ENCODE data around the gene INHBC. TPM values are rescaled to one million over a fixed set of nuclear protein-coding genes. Genes with fewer than 3 reads are reported as not detected.
"Not testable (repeated sequence)": the region's sequence is repeated elsewhere in the genome, so short reads cannot be mapped to it uniquely, and the experiment has no call there.

The INHBC gene
- polyA plus RNA-seq, 4 donors = 0.11 to 0.26 (median 0.17) TPM

DNA sequence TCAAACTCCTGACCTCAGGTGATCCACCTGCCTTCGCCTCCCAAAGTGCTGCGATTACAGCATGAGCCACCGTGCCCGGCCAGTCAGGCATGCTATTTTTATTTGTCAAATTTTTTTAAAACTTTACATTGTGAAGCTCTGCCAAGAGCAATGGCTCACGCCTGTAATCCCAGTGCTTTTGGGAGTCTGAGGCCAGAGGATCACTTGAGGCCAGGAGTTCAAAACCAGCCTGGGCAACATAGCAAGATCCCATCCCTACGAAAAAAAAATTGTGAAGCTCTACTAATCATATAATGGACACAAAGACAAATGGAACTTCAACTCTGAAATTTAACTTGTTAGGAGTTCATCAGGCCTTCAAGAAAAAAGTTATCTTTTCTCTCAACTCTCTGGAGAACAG, 5.6 kb upstream of the INHBC start:
- DNase-seq (ENCODE audit: low read depth in 4 of 4, low spot score in 3 of 4) = no peak

- DNase-seq (ENCODE audit: low read depth in 4 of 4, low spot score in 3 of 4) = no peak
Measured at GRCh38 chr12:57429473-57430111, 5.0 kb upstream of the INHBC start.

- DNase-seq (ENCODE audit: low read depth in 4 of 4, low spot score in 3 of 4) = peak in 1 of 4 donors; percentile 20
Measured at GRCh38 chr12:57430112-57430930, 4.3 kb upstream of the INHBC start.

DNA sequence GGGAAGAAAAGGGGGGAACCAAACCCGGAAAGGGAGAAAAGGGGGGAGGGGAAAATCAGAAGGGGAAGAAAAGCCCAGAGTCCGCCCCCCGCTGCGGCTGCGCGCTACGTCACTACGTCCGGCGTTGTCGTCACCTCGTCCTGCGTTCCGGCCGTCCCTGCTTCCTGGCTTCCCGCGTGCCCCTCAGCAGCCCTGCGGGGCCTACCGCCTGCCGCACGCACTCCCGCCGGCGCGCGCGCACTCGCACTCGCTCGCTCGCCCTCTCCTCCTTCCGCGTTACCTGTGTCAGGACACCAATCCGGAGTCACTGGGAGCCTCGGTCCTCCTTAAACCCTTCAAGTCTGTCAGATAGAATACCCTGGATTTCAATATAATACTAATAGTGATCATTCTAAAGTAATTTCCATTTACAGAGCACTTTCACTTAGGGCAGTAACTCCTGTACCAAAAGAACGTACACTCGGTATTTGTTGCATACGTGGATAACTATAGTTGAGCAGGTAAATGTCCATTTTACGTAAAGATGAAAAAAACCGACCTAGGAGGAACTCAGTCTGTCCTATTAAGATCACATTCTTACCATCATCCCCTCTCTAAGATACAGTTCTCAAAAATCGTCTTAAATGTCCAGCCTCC, 3.5 kb upstream of the INHBC start, which contains the start of gene R3HDM2:
R3HDM2 (minus strand) TSS at position 113 of the 636 bp plus-strand sequence. CDS start 120,615 bp downstream, outside the sequence.
- peak; percentile 81 to 90 (median 86) for DNase-seq (ENCODE audit: low read depth in 4 of 4, low spot score in 3 of 4)

- DNase-seq (ENCODE audit: low read depth in 4 of 4, low spot score in 3 of 4) = no peak
Measured at GRCh38 chr12:57431654-57432188, 2.9 kb upstream of the INHBC start.

GRCh38 chr12:57433370-57433769, 1.2 kb upstream of the INHBC start:
- DNase-seq (ENCODE audit: low read depth in 4 of 4, low spot score in 3 of 4) = no peak

DNA sequence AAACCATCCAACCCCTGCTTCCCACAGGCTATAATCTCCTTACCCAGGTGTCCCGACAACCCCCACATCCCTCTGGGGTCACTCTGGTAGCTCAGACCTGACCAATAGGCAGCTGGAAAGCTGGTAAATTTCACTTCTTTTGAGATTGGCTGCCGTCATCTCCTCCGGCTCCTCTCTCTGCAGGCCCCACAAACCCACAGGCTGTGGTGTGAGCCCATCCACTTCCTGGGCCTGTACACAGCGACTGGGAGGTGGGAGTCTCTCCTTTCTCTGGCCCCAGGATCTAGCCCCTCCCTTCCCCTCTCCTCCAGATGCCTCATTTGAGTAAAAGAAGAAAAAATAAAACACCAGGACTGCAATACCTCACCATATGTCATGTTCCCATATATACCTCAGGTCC, 709 bp downstream of the INHBC start:
- DNase-seq (ENCODE audit: low read depth in 4 of 4, low spot score in 3 of 4) = no peak

DNA sequence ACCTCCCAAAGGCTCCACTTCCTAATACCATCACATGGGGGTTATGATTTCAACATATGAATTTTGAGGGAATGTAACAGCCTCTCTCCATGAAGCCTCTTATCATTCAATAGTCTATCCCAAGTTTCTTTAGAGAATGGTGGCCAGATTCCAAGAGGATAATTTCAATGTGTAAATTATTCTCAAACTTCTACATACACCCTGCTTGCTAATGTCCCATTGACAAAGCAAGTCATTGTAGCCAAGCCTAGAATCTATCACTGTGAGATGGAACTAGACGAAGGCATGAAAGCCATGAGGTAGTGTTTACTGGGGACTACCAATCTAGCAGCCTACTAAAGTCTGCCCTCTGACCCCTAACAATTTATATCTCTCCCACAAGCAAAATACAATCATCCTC, 3.8 kb downstream of the INHBC start:
- DNase-seq (ENCODE audit: low read depth in 4 of 4, low spot score in 3 of 4) = no peak

GRCh38 chr12:57439762-57440266, 5.2 kb downstream of the INHBC start:
- no peak for DNase-seq (ENCODE audit: low read depth in 4 of 4, low spot score in 3 of 4)

GRCh38 chr12:57441393-57441792, 6.8 kb downstream of the INHBC start:
- not testable (repeated sequence) for DNase-seq (ENCODE audit: low read depth in 4 of 4, low spot score in 3 of 4)

DNA sequence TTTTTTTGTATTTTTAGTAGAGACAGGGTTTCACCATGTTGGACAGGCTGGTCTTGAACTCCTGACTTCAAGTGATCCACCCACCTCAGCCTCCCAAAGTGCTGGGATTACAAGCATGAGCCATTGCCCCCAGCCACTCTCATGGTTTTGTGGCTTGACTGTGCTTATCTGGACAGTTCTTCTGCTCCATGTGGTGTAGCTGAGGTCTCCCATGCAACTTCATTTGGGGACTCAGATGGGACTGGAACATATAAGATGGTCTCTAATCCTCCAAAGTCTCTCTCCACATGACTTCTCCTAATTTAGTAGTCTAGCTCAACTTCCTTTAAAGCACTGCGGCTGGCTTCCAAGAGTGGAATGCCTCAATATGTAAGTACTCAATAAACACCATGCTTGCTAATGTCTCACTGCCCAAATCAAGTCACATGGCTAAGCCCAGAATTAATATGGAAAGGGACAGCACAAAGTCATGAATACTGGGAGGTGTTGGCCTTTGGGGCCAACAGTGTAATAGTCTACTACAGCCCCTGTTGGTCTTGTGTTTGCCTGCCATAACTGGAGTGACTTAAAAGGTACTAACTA, 7.4 kb downstream of the INHBC start:
- DNase-seq (ENCODE audit: low read depth in 4 of 4, low spot score in 3 of 4) = no peak

DNA sequence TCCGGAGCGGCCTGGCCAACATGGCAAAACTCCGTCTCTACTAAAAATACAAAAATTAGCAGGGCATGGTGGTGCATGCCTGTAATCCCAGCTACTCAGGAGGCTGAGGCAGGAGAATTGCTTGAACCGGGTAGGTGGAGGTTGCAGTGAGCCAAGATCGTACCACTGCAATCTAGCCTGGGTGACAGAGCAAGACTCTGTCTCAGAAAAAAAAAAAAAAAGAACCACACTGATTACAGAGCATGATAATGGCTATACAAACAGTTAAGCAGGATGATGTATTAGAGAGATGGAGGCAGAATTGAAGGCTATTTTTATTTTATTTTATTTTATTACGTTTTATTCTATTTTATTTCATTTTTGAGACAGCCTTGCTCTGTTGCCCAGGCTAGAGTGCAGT, 9.8 kb downstream of the INHBC start:
- not testable (repeated sequence) for DNase-seq (ENCODE audit: low read depth in 4 of 4, low spot score in 3 of 4)

DNA sequence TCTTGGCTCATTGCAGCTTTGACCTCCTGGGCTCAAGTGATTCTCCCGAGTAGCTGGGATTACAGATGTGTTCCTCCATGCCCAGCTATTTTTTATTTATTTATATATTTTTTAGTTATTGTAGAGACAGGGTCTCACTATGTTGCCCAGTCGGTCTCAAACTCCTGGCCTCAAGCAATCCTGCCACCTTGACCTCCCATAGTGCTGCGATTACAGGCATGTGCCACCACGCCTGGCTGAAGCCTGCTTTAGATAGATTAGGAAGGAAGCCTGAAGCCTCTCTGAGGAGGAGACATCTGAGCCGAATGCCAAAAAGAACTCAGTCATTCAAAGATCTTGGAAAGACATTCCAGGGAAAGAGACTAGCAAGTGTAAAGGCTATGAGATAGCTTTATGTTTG, 10.2 kb downstream of the INHBC start:
- no peak for DNase-seq (ENCODE audit: low read depth in 4 of 4, low spot score in 3 of 4)

DNA sequence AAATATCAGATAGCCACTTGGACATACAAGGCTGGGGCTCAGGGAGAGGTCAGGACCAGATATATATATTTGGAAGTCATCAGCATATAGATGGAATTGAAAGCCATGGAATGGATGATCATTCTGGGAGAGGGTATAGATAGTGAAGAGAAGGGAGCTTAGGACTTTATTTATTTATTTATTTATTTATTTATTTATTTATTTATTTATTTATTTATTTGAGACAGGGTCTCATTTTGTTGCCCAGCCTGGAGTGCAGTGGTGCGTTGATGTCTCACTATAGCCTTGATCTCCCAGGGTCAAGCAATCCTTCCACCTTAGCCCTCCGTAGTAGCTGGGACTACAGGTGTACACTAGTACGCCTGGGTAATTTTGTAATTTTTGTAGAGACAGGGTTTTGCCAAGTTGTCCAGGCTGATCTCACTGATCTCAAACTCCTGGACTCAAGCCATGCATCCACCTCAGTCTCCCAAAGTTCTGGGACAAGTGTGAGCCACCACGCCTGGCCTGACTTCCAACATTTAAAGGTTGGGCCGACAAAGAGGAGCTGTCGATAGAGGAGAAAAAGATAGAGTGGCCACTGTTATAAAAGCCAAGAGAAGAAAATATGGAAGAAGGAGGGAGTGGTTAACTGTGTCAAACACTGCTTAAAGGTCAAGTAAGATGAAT, 11.8 kb downstream of the INHBC start:
- DNase-seq (ENCODE audit: low read depth in 4 of 4, low spot score in 3 of 4) = no peak

- DNase-seq (ENCODE audit: low read depth in 4 of 4, low spot score in 3 of 4) = no peak
Measured at GRCh38 chr12:57448669-57449068, 14.1 kb downstream of the INHBC start.

GRCh38 chr12:57449375-57449774, 14.8 kb downstream of the INHBC start:
- no peak for DNase-seq (ENCODE audit: low read depth in 4 of 4, low spot score in 3 of 4)

GRCh38 chr12:57450057-57450456, 15.5 kb downstream of the INHBC start:
- DNase-seq (ENCODE audit: low read depth in 4 of 4, low spot score in 3 of 4) = no peak

DNA sequence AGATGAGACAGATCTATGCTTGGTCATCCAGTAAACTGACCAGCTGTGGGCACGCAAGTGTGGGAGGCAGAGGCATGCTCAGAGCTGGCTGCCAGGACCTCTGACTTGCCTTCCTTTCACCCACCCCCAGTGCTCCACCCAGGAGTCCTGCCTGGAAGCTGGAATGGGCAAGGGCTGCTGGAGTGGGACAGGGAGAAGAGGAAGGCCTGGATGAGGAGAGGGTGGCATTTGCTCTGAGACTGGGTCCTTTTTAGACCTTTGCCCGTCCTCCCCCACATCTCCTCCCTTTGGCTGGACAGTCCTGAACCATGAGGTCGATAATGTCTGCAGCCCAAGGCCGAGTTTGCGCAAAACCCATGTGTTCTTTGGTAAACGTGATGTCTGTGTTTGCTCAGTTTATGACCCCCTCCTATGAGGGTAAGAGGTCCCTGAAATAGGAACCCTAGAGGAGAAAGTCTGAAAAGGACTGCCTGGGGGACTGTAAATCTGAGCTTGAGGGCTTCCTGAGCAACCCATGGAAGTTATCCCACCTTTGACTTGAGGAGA, 16.7 kb downstream of the INHBC start:
- no peak for DNase-seq (ENCODE audit: low read depth in 4 of 4, low spot score in 3 of 4)

DNA sequence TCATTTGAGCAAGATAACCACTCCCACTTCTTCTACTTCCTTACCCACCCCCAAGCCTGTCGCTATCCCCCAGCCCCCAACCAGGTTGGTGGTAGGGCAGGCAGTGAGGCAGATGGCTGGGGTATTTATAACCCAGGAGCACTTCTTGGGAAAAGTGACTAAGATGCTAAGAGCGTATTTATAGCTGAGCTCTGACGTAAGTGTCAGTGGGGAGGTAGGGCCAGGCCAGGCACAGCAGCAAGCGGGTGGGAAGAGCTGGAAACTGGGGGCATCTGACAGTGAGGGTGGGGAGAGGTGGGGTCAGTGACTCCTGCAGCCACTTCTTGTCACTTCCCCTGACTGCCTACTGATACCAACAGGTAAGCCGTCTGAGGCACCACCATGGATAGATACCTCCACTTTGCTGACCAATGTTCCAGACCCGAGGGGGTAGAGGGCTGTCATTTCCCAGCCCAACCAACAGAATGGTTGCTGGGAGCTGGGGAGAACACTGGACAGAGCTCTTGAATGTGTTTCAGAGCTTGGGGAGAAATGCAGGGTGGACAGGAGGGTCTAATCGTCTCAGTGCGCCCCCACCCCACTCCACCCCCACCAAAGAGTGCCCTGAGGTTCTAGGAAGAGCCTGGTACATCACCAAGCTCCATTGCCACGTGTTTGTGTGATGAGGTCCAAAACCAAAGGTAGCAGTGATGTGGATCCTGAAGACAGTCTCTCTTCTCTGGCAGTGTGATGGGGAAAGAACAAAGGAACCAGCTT, 17.8 kb downstream of the INHBC start:
- no peak for DNase-seq (ENCODE audit: low read depth in 4 of 4, low spot score in 3 of 4)

All from left renal pelvis (tissue), 4 donors.